Measurements from ENCODE around the gene WDFY4. TPM values are rescaled to one million over a fixed set of nuclear protein-coding genes. Genes with fewer than 3 reads are reported as not detected.
A peak's percentile ranks its signal among the peaks of the same experiment; 100 is the strongest.

WDFY4 gene
- total RNA-seq, 1 donor = not detected

DNA sequence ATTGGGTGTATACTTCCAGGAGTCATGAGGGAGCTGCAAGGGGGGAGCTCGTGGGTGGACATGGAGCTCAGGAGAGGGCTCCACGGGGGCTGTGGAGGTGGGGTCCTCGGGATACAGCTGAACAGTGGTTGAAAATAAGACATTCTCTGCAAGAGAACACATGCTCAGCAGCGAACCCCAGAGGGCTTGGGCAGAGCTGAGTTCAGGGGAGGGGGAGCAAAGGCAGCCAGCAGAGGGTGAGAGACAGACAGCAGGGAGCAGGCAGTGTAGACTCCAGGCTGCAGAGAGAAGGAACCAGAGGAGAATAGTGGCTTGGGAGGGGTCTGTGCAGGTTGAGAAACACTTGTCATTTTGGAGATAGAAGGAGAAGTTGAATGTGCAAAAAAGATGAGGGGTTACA is 327.9 kb downstream of the WDFY4 start:
- no peak overlapping the region for H3K4me3 ChIP-seq (ENCODE audit: low read depth, low read length)
- TF ChIP-seq, protein P1, sequence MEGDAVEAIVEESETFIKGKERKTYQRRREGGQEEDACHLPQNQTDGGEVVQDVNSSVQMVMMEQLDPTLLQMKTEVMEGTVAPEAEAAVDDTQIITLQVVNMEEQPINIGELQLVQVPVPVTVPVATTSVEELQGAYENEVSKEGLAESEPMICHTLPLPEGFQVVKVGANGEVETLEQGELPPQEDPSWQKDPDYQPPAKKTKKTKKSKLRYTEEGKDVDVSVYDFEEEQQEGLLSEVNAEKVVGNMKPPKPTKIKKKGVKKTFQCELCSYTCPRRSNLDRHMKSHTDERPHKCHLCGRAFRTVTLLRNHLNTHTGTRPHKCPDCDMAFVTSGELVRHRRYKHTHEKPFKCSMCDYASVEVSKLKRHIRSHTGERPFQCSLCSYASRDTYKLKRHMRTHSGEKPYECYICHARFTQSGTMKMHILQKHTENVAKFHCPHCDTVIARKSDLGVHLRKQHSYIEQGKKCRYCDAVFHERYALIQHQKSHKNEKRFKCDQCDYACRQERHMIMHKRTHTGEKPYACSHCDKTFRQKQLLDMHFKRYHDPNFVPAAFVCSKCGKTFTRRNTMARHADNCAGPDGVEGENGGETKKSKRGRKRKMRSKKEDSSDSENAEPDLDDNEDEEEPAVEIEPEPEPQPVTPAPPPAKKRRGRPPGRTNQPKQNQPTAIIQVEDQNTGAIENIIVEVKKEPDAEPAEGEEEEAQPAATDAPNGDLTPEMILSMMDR (IDR thresholded peaks at IDR 0.05; ENCODE audit: insufficient read depth, low read length) = no peak
- DNase-seq (ENCODE audit: low read depth) = no peak

DNA sequence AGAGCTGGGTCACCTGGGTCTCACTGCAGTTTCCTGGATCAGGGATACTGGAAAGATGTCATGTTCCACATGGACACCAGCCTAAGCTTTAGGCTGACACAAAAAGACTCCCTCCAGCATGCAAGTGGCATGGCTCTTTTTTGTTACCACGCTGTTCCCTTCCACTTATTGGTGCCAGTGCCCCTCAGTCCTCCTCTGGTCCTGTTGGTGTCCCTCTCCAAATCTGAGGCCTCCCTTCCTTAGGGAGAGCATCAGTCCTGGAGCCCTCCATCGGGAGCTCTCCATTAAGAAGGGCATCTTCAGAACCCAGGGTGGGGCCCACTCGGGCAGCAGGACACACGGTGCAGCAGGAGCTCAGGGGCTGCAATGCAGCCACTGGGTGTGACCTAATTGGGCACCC is 331.0 kb downstream of the WDFY4 start:
- TF ChIP-seq, protein P1 (IDR thresholded peaks at IDR 0.05; ENCODE audit: insufficient read depth, low read length) = no peak
- H3K4me3 ChIP-seq (ENCODE audit: low read depth, low read length) = no peak overlapping the region

DNA sequence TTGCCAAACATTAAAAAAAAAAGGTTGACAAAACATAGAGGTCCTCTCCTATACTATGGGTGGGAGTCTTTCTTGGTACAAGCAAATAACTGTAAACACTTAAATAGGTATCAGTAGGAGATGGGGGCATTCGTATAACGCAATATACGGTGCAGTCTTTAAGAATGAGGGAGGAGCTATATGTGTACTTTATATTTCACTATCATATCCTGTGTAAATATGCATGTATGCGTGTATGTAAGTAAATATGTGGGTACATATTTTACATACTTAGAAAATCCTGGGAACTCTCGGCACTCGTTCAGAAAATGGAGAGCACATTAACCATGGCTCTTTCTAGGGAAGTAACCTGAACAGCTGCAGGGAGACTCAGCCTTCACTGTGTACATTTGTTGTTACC is 337.0 kb downstream of the WDFY4 start:
- no peak for DNase-seq (ENCODE audit: low read depth)
- no peak overlapping the region for H3K4me3 ChIP-seq (ENCODE audit: low read depth, low read length)
- TF ChIP-seq, protein P1 (IDR thresholded peaks at IDR 0.05; ENCODE audit: insufficient read depth, low read length) = no peak

More for the DNA sequence above, 331.0 kb downstream of the WDFY4 start:
- DNase-seq (ENCODE audit: low read depth) = no peak

DNA sequence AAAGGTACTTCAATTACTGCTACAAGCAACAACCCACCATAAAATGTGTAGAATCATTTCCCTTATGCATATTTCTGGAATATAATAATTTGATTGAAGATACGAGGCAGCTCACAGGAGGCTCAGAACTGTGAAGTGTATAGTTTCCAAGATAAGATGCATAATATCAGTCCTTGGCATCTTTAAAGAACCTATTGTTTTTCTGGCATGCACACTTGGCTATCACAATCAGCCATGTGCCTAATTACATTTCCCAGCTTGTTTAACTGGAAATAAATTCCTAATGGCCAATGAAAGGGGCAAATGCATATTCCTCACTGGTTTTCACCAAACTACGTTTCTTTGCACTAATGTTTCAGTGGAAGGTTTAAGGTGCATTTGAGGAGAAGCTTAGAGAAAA is 338.4 kb downstream of the WDFY4 start:
- no peak overlapping the region for H3K4me3 ChIP-seq (ENCODE audit: low read depth, low read length)
- no peak for DNase-seq (ENCODE audit: low read depth)
- TF ChIP-seq, protein P1 (IDR thresholded peaks at IDR 0.05; ENCODE audit: insufficient read depth, low read length) = no peak

DNA sequence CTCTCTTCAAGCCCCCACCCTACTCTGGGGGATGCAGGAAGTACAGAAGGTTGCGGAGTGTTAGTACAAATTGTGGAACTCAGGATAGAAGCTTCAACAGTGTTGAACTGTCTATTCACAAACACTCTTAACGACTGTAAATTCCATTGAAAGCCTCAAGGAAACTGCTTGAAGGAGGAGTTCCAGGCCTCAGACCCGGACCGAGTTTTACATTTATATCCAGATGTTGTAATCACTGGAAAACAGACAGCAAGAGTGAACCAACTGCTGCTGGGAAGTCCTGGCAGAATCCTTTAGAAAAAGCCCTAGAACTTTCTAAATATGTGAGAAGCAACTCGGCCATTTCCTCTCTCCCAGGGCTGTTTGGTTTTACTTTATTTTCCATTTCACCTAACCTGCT is 339.1 kb downstream of the WDFY4 start:
- DNase-seq (ENCODE audit: low read depth) = peak; percentile 72
- TF ChIP-seq, protein P1 (IDR thresholded peaks at IDR 0.05; ENCODE audit: insufficient read depth, low read length) = no peak

DNA sequence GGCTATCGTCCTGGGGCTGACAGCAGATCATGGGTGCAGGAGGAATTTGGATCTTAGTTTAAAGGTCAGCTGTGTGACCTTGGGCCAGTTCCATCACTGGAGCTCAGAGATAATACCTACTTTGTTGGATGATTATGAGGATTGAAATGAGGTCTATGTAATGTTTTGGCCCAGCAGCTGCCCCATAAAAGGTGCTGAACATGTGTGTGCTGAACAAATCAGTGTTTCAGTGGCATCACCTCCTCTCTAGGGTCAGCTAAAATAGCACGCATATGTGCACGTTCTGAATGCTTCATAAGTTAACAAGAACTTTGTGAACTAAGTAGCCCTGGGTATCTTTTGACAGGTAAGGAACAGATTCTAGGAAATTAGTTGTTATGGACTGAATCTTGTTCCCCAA is 339.8 kb downstream of the WDFY4 start:
- DNase-seq (ENCODE audit: low read depth) = peak; percentile 7
- no peak overlapping the region for H3K4me3 ChIP-seq (ENCODE audit: low read depth, low read length)
- TF ChIP-seq, protein P1 (IDR thresholded peaks at IDR 0.05; ENCODE audit: insufficient read depth, low read length) = no peak

More for the DNA sequence above, 339.1 kb downstream of the WDFY4 start:
- no peak overlapping the region for H3K4me3 ChIP-seq (ENCODE audit: low read depth, low read length)

DNA sequence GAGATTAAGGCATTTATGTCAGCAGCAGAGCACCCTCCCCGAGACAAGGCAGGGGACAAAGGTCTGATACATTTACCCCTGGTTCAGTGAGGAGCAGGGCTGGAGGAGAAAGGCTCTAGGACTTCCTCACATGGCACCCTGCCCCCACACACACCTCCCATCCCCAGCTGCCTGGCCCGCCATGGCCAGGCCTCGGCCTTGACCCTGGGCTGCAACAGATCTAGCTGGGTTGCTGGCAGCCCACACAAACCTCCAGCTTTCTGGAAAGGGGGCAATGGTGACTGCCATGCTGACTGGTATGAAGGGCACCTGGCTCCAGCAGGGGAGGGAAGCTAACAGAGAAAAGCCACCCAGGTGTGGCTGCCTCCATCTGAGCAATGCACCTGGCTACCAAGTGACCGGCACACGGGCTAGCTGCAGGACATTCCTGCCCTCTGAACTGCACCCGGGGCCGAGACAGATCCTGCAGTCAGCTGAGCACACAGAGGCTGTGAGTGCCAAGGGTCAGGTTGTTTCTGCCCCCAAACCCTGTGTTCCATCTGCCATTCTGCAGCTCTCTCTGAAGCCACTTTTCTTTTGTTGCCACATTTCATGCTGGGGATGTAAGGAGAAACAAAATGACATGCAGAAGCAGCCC is 340.8 kb downstream of the WDFY4 start:
- TF ChIP-seq, protein P1 (IDR thresholded peaks at IDR 0.05; ENCODE audit: insufficient read depth, low read length) = no peak
- H3K4me3 ChIP-seq (ENCODE audit: low read depth, low read length) = no peak overlapping the region
- DNase-seq (ENCODE audit: low read depth) = no peak

All from fibroblast of the aortic adventitia (primary cell).